OCI-LY3 (cell line): ENCODE measurements around the gene GIPC2.

ENCODE experiments used
- H2AFZ ChIP-seq: fragments of 200-600, 300-600 bp; shearing (Covaris generic); 2 replicates; pipeline ENCODE4 v1.6.0; 2014; ENCODE audit warnings: antibody characterized with exemption, low read depth, low read length
- H3K27ac ChIP-seq: fragments of 200-600, 300-600 bp; sonication (generic); 2 replicates; pipeline ENCODE4 v1.5.1; 2014; ENCODE audit warnings: mild to moderate bottlenecking, low read length, moderate library complexity, mixed read lengths
- H3K27me3 ChIP-seq: fragments of 200-600, 300-600 bp; sonication (generic); 2 replicates; pipeline ENCODE4 v1.6.1; 2014; ENCODE audit warnings: low read depth, low read length, mixed read lengths
- H3K36me3 ChIP-seq: fragments of 200-600, 300-600 bp; sonication (generic); replicated peaks from 2 replicates; pipeline ENCODE3; 2014; ENCODE audit warnings: low read depth, low read length, mixed read lengths
- H3K4me1 ChIP-seq: fragments of 300-600, 200-600 bp; sonication (generic); 2 replicates; pipeline ENCODE4 v1.6.1; 2014; ENCODE audit warnings: low read length, mixed read lengths
- H3K4me2 ChIP-seq: fragments of 200-600, 300-600 bp; sonication (generic); 2 replicates; pipeline ENCODE4 v1.6.1; 2014; ENCODE audit warnings: low read length, mixed read lengths
- H3K4me3 ChIP-seq: fragments of 300-600, 200-600 bp; sonication (generic); 2 replicates; pipeline ENCODE4 v1.5.1; 2014; ENCODE audit warnings: antibody characterized with exemption, mild to moderate bottlenecking, low read length, moderate library complexity
- H3K79me2 ChIP-seq: fragments of 300-600, 200-600 bp; shearing (Covaris generic); 2 replicates; pipeline ENCODE4 v1.6.1; 2014; ENCODE audit warnings: mild to moderate bottlenecking, low read length, mixed read lengths
- H3K9ac ChIP-seq: fragments of 300-600, 200-600 bp; shearing (Covaris generic); 2 replicates; pipeline ENCODE4 v1.6.0; 2014; ENCODE audit warnings: mild to moderate bottlenecking, low read length, moderate library complexity
- H3K9me3 ChIP-seq: fragments of 200-600, 300-600 bp; shearing (Covaris generic); 2 replicates; pipeline ENCODE4 v1.6.1; 2014; ENCODE audit warnings: low read length, mixed read lengths; ENCODE audit not compliant: insufficient read depth
- H4K20me1 ChIP-seq: fragments of 200-600, 300-600 bp; sonication (generic); 2 replicates; pipeline ENCODE4 v1.6.1; 2016; ENCODE audit warnings: low read length, mixed read lengths; ENCODE audit not compliant: insufficient read depth
- EZH2phosphoT487 ChIP-seq: fragments of 200-600 bp; shearing (Covaris generic); IDR thresholded peaks from 2 replicates; pipeline ENCODE4 v1.6.1; 2018; ENCODE audit warnings: antibody characterized with exemption, mixed run types, low read depth
- TF ChIP-seq, protein P1 (sequence below): fragments of 200-600, 300-600 bp; sonication (generic); IDR thresholded peaks from 2 replicates; pipeline ENCODE4 v1.5.1; 2014; ENCODE audit warnings: antibody characterized with exemption, low read length, low read depth

Gene GIPC2

DNA sequence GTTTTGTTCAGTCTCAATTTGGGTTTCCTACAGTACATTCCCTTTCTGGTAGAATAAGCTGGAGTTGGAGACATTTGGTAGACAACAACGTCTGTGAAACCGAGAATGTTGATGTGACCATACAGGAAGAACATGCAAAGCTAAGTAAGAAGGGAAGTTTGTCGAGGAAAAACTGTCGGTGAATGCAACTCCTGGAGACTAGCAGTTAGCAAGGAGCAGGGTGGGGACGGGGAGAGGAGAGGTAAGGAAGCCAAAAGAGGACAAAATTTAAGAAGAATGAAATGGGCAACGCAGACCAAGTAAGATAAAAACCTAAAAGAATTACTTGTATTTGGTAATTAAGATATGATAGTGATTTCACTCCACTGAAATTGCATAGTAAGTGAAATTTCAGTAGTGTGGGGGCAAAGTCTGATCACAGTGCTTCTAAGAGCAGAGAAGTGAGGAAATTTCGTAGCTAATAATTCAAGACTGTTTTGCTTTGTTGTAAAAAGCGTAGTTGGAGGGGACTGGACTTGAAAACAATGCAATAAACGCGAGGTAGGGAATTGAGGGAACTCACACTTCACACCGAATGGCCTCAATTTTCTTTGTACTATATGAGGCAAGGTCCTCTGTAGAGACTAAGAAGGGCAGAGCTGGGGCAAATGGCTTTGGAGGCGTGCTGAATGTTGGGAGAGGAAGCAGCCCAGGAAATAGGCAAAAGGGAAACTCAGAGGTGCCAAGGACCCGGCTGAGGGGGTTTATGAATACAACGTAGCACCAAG lies 787 bp upstream of the GIPC2 start:
- TF ChIP-seq, protein P1, sequence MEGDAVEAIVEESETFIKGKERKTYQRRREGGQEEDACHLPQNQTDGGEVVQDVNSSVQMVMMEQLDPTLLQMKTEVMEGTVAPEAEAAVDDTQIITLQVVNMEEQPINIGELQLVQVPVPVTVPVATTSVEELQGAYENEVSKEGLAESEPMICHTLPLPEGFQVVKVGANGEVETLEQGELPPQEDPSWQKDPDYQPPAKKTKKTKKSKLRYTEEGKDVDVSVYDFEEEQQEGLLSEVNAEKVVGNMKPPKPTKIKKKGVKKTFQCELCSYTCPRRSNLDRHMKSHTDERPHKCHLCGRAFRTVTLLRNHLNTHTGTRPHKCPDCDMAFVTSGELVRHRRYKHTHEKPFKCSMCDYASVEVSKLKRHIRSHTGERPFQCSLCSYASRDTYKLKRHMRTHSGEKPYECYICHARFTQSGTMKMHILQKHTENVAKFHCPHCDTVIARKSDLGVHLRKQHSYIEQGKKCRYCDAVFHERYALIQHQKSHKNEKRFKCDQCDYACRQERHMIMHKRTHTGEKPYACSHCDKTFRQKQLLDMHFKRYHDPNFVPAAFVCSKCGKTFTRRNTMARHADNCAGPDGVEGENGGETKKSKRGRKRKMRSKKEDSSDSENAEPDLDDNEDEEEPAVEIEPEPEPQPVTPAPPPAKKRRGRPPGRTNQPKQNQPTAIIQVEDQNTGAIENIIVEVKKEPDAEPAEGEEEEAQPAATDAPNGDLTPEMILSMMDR: no peak
- no peak for TF ChIP-seq EZH2phosphoT487
- Histone ChIP-seq H3K79me2 (no peaks in the 10 kb centered on the region), H3K4me2 (no peak overlapping the region), H3K4me1 (no peaks in the 10 kb centered on the region), H3K4me3 (no peak overlapping the region), H3K27ac (no peak overlapping the region), H3K9me3 (no peaks in the 10 kb centered on the region), H4K20me1 (no peaks in the 10 kb centered on the region), H3K36me3 (no peaks in the 10 kb centered on the region), H3K27me3 (no peaks in the 10 kb centered on the region), H3K9ac (no peak overlapping the region), H2AFZ (no peak overlapping the region)

DNA sequence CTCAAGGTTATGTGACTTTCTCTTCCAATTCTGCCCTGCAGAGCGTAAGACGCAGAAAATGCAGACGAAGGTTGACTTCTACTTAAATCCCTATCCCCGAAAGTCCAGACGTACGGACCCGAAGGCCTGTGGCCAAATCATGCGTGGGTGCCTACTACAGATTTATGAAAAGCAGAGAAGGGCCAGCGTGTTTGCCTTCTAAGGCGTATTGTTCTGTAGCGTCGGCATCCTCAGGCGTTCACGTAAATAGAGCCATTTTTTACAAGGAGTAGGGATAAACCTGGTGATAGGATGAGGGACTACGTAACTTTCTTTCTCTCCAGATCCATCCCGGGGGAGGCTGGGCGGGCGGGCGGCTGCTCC lies 222 bp upstream of the GIPC2 start:
- Histone ChIP-seq H2AFZ (no peak overlapping the region), H3K27ac (no peak overlapping the region), H4K20me1 (no peaks in the 10 kb centered on the region), H3K36me3 (no peaks in the 10 kb centered on the region), H3K9ac (no peak overlapping the region), H3K4me2 (no peak overlapping the region), H3K4me1 (no peaks in the 10 kb centered on the region), H3K27me3 (no peaks in the 10 kb centered on the region), H3K4me3 (no peak overlapping the region), H3K79me2 (no peaks in the 10 kb centered on the region), H3K9me3 (no peaks in the 10 kb centered on the region)
- TF ChIP-seq, protein P1: no peak
- TF ChIP-seq EZH2phosphoT487: no peak

DNA sequence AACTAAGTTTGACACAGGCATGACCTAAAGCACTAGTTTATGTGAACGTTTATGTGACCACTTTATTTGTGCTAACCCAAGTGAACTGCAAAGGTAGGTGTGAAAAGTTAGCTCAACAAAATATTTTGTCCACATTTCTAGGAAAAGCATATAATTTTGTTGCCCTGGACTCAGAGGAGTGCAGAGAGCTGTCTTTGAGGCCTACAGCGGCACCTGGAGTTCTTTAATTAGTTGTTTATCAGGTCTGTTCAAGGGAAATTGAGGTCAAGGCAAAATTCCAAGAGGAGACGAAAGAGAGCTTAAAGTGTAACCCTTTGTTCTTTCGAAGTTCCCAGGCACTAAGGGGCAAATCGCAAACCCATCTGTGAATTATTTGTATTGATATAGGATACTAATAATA lies 1.3 kb downstream of the GIPC2 start:
- no peaks in the 10 kb centered on the region for H4K20me1 ChIP-seq
- no peak for TF ChIP-seq EZH2phosphoT487
- no peaks in the 10 kb centered on the region for H3K4me1 ChIP-seq
- no peaks in the 10 kb centered on the region for H3K27me3 ChIP-seq
- H3K36me3 ChIP-seq: no peaks in the 10 kb centered on the region
- no peak overlapping the region for H3K4me2 ChIP-seq
- no peak overlapping the region for H3K4me3 ChIP-seq
- no peak overlapping the region for H2AFZ ChIP-seq
- no peak overlapping the region for H3K9ac ChIP-seq
- H3K9me3 ChIP-seq: no peaks in the 10 kb centered on the region
- no peaks in the 10 kb centered on the region for H3K79me2 ChIP-seq
- H3K27ac ChIP-seq: no peak overlapping the region

DNA sequence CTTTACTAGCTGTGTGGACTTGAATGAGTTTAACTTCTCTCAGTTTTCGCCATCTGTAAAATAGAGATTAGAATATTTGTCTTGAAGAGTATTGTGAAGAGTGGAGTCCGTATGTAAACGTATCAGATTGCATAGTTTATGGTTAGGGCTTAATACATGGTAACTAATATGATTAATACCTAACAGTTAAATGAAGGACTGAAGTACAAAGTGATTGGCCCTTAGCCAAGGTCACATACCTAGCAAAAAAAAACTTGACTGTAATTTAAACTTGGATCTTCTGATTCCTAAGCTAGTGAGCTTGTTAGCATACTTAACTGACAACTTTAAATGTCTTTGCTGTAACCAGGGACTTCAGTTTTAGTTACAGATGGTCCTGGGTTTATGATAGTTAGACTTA lies 1.9 kb downstream of the GIPC2 start:
- no peak overlapping the region for H3K4me2 ChIP-seq
- no peak for TF ChIP-seq EZH2phosphoT487
- H3K9me3 ChIP-seq: no peaks in the 10 kb centered on the region
- H2AFZ ChIP-seq: no peak overlapping the region
- H3K4me3 ChIP-seq: no peak overlapping the region
- H4K20me1 ChIP-seq: no peaks in the 10 kb centered on the region
- H3K36me3 ChIP-seq: no peaks in the 10 kb centered on the region
- H3K4me1 ChIP-seq: no peaks in the 10 kb centered on the region
- H3K9ac ChIP-seq: no peak overlapping the region
- no peaks in the 10 kb centered on the region for H3K27me3 ChIP-seq
- H3K27ac ChIP-seq: no peak overlapping the region
- no peaks in the 10 kb centered on the region for H3K79me2 ChIP-seq

DNA sequence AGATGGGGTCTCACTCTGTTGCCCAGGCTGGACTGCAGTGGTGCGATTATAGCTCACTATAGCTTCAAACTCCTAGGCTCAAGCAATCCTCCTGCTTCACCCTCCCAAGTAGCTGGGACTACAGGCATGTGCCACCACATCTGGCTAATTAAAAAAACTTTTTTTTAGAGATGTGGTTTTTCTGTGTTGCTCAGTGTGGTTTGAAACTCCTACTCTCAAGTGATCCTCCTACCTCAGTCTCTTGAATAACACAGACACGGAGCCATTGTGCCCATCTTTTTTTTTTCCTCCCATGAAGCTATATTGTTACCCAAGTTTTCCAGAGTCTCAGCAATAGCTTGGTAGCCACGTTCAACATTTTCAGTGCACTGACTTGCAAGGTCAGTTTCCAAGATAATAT lies 2.7 kb downstream of the GIPC2 start:
- H3K27me3 ChIP-seq: no peaks in the 10 kb centered on the region
- no peak overlapping the region for H3K27ac ChIP-seq
- no peaks in the 10 kb centered on the region for H3K79me2 ChIP-seq
- no peaks in the 10 kb centered on the region for H3K4me1 ChIP-seq
- H3K4me2 ChIP-seq: no peak overlapping the region
- H3K36me3 ChIP-seq: no peaks in the 10 kb centered on the region
- H3K9ac ChIP-seq: no peak overlapping the region
- H2AFZ ChIP-seq: no peak overlapping the region
- H3K9me3 ChIP-seq: no peaks in the 10 kb centered on the region
- no peaks in the 10 kb centered on the region for H4K20me1 ChIP-seq
- H3K4me3 ChIP-seq: no peak overlapping the region
- TF ChIP-seq, protein P1: no peak
- TF ChIP-seq EZH2phosphoT487: no peak
